ENCODE data around the gene SSU72.

Gene SSU72

GRCh38 chr1:1539310-1540089 is 35.2 kb downstream of the SSU72 start:
- Histone ChIP-seq H4K8ac (ENCODE audit: low read depth, low read length) (no peak overlapping the region), H3K18ac (ENCODE audit: low read length) (peak overlapping the region; percentile 10), H2BK5ac (ENCODE audit: low read length) (no peak overlapping the region), H3K79me1 (ENCODE audit: low read length) (no peaks in the 10 kb centered on the region), H3K4me2 (ENCODE audit: low read length) (peak overlapping the region; percentile 94), H2BK120ac (ENCODE audit: low read depth, low read length) (no peak overlapping the region), H3K36me3 (ENCODE audit: control insufficient read depth, insufficient read depth, low read length) (no peaks in the 10 kb centered on the region), H3K56ac (ENCODE audit: low read length) (peak overlapping the region; percentile 82), H3K27ac (ENCODE audit: low read depth, low read length) (no peak overlapping the region), H2BK15ac (replicated peaks; ENCODE audit: low read depth) (no peak overlapping the region), H4K5ac (ENCODE audit: low read length) (no peak overlapping the region), H3K9ac (ENCODE audit: low read length) (peak overlapping the region; percentile 78), H3K27me3 (ENCODE audit: insufficient read depth, low read length, poor library complexity) (no peaks in the 10 kb centered on the region), H3K4me3 (ENCODE audit: low read length) (peak overlapping the region; percentile 46), H3K4ac (ENCODE audit: low read depth, low read length) (peak overlapping the region; percentile 50), H3K4me1 (ENCODE audit: control insufficient read depth, low read depth, low read length) (no peaks in the 10 kb centered on the region), H3K23ac (ENCODE audit: low read length) (no peak overlapping the region), H3K79me2 (ENCODE audit: control insufficient read depth, insufficient read depth, low read length) (no peaks in the 10 kb centered on the region), H2AK5ac (ENCODE audit: low read length) (no peak overlapping the region)
- peak; percentile 66 for DNase-seq
- no CpG with 5 or more reads among the region's 66 CpGs for WGBS (ENCODE audit: extremely low coverage, insufficient coverage, low lambda C conversion rate)

GRCh38 chr1:1538989-1539309 is 35.7 kb downstream of the SSU72 start:
- Histone ChIP-seq H2BK5ac (ENCODE audit: low read length) (no peak overlapping the region), H3K27me3 (ENCODE audit: insufficient read depth, low read length, poor library complexity) (no peaks in the 10 kb centered on the region), H3K4me1 (ENCODE audit: control insufficient read depth, low read depth, low read length) (no peaks in the 10 kb centered on the region), H4K8ac (ENCODE audit: low read depth, low read length) (no peak overlapping the region), H2BK15ac (replicated peaks; ENCODE audit: low read depth) (no peak overlapping the region), H3K79me2 (ENCODE audit: control insufficient read depth, insufficient read depth, low read length) (no peaks in the 10 kb centered on the region), H2BK120ac (ENCODE audit: low read depth, low read length) (no peak overlapping the region), H3K4me3 (ENCODE audit: low read length) (no peak overlapping the region), H3K9ac (ENCODE audit: low read length) (peak overlapping the region; percentile 78), H4K5ac (ENCODE audit: low read length) (no peak overlapping the region), H3K36me3 (ENCODE audit: control insufficient read depth, insufficient read depth, low read length) (no peaks in the 10 kb centered on the region), H3K4me2 (ENCODE audit: low read length) (no peak overlapping the region), H3K23ac (ENCODE audit: low read length) (no peak overlapping the region), H3K27ac (ENCODE audit: low read depth, low read length) (no peak overlapping the region), H3K4ac (ENCODE audit: low read depth, low read length) (no peak overlapping the region), H2AK5ac (ENCODE audit: low read length) (no peak overlapping the region), H3K56ac (ENCODE audit: low read length) (peak overlapping the region; percentile 62), H3K79me1 (ENCODE audit: low read length) (no peaks in the 10 kb centered on the region), H3K18ac (ENCODE audit: low read length) (no peak overlapping the region)
- DNase-seq, result no peak
- no CpG with 5 or more reads among the region's 18 CpGs for WGBS (ENCODE audit: extremely low coverage, insufficient coverage, low lambda C conversion rate)

GRCh38 chr1:1538334-1538733 is 36.3 kb downstream of the SSU72 start:
- H4K8ac ChIP-seq (ENCODE audit: low read depth, low read length), result no peak overlapping the region
- no peak overlapping the region for H2BK120ac ChIP-seq (ENCODE audit: low read depth, low read length)
- H3K36me3 ChIP-seq (ENCODE audit: control insufficient read depth, insufficient read depth, low read length), result no peaks in the 10 kb centered on the region
- H3K4me3 ChIP-seq (ENCODE audit: low read length), result no peak overlapping the region
- DNase-seq, result no peak
- no peak overlapping the region for H2AK5ac ChIP-seq (ENCODE audit: low read length)
- no peak overlapping the region for H3K4me2 ChIP-seq (ENCODE audit: low read length)
- no peak overlapping the region for H2BK5ac ChIP-seq (ENCODE audit: low read length)
- no peak overlapping the region for H2BK15ac ChIP-seq (replicated peaks; ENCODE audit: low read depth)
- no peak overlapping the region for H3K27ac ChIP-seq (ENCODE audit: low read depth, low read length)
- WGBS (ENCODE audit: extremely low coverage, insufficient coverage, low lambda C conversion rate), result no CpG with 5 or more reads among the region's 23 CpGs
- no peak overlapping the region for H3K56ac ChIP-seq (ENCODE audit: low read length)
- no peak overlapping the region for H4K5ac ChIP-seq (ENCODE audit: low read length)
- H3K23ac ChIP-seq (ENCODE audit: low read length), result no peak overlapping the region
- H3K4ac ChIP-seq (ENCODE audit: low read depth, low read length), result no peak overlapping the region
- H3K9ac ChIP-seq (ENCODE audit: low read length), result no peak overlapping the region
- H3K79me1 ChIP-seq (ENCODE audit: low read length), result no peaks in the 10 kb centered on the region
- no peaks in the 10 kb centered on the region for H3K27me3 ChIP-seq (ENCODE audit: insufficient read depth, low read length, poor library complexity)
- H3K4me1 ChIP-seq (ENCODE audit: control insufficient read depth, low read depth, low read length), result no peaks in the 10 kb centered on the region
- H3K79me2 ChIP-seq (ENCODE audit: control insufficient read depth, insufficient read depth, low read length), result no peaks in the 10 kb centered on the region
- no peak overlapping the region for H3K18ac ChIP-seq (ENCODE audit: low read length)

GRCh38 chr1:1537626-1538250 is 36.9 kb downstream of the SSU72 start:
- Histone ChIP-seq H3K27me3 (ENCODE audit: insufficient read depth, low read length, poor library complexity) (no peaks in the 10 kb centered on the region), H3K56ac (ENCODE audit: low read length) (no peak overlapping the region), H2BK15ac (replicated peaks; ENCODE audit: low read depth) (no peak overlapping the region), H3K79me2 (ENCODE audit: control insufficient read depth, insufficient read depth, low read length) (no peaks in the 10 kb centered on the region), H3K4me3 (ENCODE audit: low read length) (no peak overlapping the region), H4K8ac (ENCODE audit: low read depth, low read length) (no peak overlapping the region), H2BK5ac (ENCODE audit: low read length) (no peak overlapping the region), H3K4ac (ENCODE audit: low read depth, low read length) (no peak overlapping the region), H3K4me2 (ENCODE audit: low read length) (no peak overlapping the region), H3K4me1 (ENCODE audit: control insufficient read depth, low read depth, low read length) (no peaks in the 10 kb centered on the region), H2BK120ac (ENCODE audit: low read depth, low read length) (no peak overlapping the region), H3K27ac (ENCODE audit: low read depth, low read length) (no peak overlapping the region), H4K5ac (ENCODE audit: low read length) (no peak overlapping the region), H3K18ac (ENCODE audit: low read length) (no peak overlapping the region), H3K79me1 (ENCODE audit: low read length) (no peaks in the 10 kb centered on the region), H3K9ac (ENCODE audit: low read length) (no peak overlapping the region), H3K23ac (ENCODE audit: low read length) (no peak overlapping the region), H2AK5ac (ENCODE audit: low read length) (no peak overlapping the region), H3K36me3 (ENCODE audit: control insufficient read depth, insufficient read depth, low read length) (no peaks in the 10 kb centered on the region)
- DNase-seq, result no peak
- no CpG with 5 or more reads among the region's 32 CpGs for WGBS (ENCODE audit: extremely low coverage, insufficient coverage, low lambda C conversion rate)

GRCh38 chr1:1536938-1537546 is 37.6 kb downstream of the SSU72 start:
- no peak overlapping the region for H2AK5ac ChIP-seq (ENCODE audit: low read length)
- H3K79me1 ChIP-seq (ENCODE audit: low read length), result no peaks in the 10 kb centered on the region
- no peak overlapping the region for H3K18ac ChIP-seq (ENCODE audit: low read length)
- no peak overlapping the region for H4K5ac ChIP-seq (ENCODE audit: low read length)
- H3K27me3 ChIP-seq (ENCODE audit: insufficient read depth, low read length, poor library complexity), result no peaks in the 10 kb centered on the region
- H3K4me1 ChIP-seq (ENCODE audit: control insufficient read depth, low read depth, low read length), result no peaks in the 10 kb centered on the region
- H3K4me3 ChIP-seq (ENCODE audit: low read length), result no peak overlapping the region
- no peak overlapping the region for H4K8ac ChIP-seq (ENCODE audit: low read depth, low read length)
- no peak overlapping the region for H2BK120ac ChIP-seq (ENCODE audit: low read depth, low read length)
- no peak overlapping the region for H3K56ac ChIP-seq (ENCODE audit: low read length)
- no peak overlapping the region for H3K9ac ChIP-seq (ENCODE audit: low read length)
- WGBS (ENCODE audit: extremely low coverage, insufficient coverage, low lambda C conversion rate), result no CpG with 5 or more reads among the region's 15 CpGs
- H3K79me2 ChIP-seq (ENCODE audit: control insufficient read depth, insufficient read depth, low read length), result no peaks in the 10 kb centered on the region
- no peak overlapping the region for H2BK5ac ChIP-seq (ENCODE audit: low read length)
- DNase-seq, result no peak
- H3K23ac ChIP-seq (ENCODE audit: low read length), result no peak overlapping the region
- no peaks in the 10 kb centered on the region for H3K36me3 ChIP-seq (ENCODE audit: control insufficient read depth, insufficient read depth, low read length)
- H3K27ac ChIP-seq (ENCODE audit: low read depth, low read length), result no peak overlapping the region
- no peak overlapping the region for H2BK15ac ChIP-seq (replicated peaks; ENCODE audit: low read depth)
- no peak overlapping the region for H3K4me2 ChIP-seq (ENCODE audit: low read length)
- no peak overlapping the region for H3K4ac ChIP-seq (ENCODE audit: low read depth, low read length)
